GM12878 (cell line): Measurements from ENCODE around the gene LHFPL5.

Source experiments
- CTCF ChIP-seq, 3 experiments: IDR thresholded peaks in 2 of 3; conservative IDR thresholded peaks in 1 of 3; 2 replicates each; pipeline ENCODE4 v1.5.1; 2011; ENCODE audit warnings: low read depth in 3 of 3, low read length in 3 of 3, mild to moderate bottlenecking in 3 of 3, control low read depth in 2 of 3, moderate library complexity in 2 of 3, inconsistent platforms in 1 of 3, mixed read lengths in 1 of 3; ENCODE audit not compliant: control insufficient read depth in 2 of 3, insufficient read depth in 1 of 3; ENCODE audit errors: extremely low read depth in 1 of 3
- JUNB ChIP-seq: IDR thresholded peaks from 2 replicates; pipeline ENCODE4 v1.6.1; 2016; ENCODE audit warnings: antibody characterized with exemption, mild to moderate bottlenecking
- JUND ChIP-seq: IDR thresholded peaks from 2 replicates; pipeline ENCODE4 v1.6.1; 2012; ENCODE audit warnings: low read depth, mild to moderate bottlenecking, low read length, improper control_type of control experiment, moderate library complexity
- MAX ChIP-seq: IDR thresholded peaks from 2 replicates; pipeline ENCODE4 v1.6.1; 2012; ENCODE audit warnings: low read depth, low read length, improper control_type of control experiment
- RELA ChIP-seq: fragments of 450-650 bp; IDR thresholded peaks from 2 replicates; pipeline ENCODE4 v1.8.0; 2014; ENCODE audit warnings: borderline replicate concordance; ENCODE audit not compliant: partially characterized antibody
- SRF ChIP-seq, 2 experiments: IDR thresholded peaks; 2 replicates each; pipeline ENCODE4 v1.6.1; 2011; ENCODE audit warnings: low read depth in 2 of 2, low read length in 2 of 2, mild to moderate bottlenecking in 1 of 2, moderate library complexity in 1 of 2

GRCh38 chr6:35798706-35799105 lies 6.4 kb upstream of the LHFPL5 start:
- no peak for TF ChIP-seq SRF (IDR thresholded peaks at IDR 0.05; ENCODE audit: low read depth in 2 of 2, low read length in 2 of 2)
- TF ChIP-seq JUND: no peak
- no peak for TF ChIP-seq JUNB
- no peak for TF ChIP-seq CTCF (IDR thresholded peaks at IDR 0.05 in 2 of 3, conservative IDR thresholded peaks at IDR 0.05 in 1 of 3; ENCODE audit: control insufficient read depth in 2 of 3, extremely low read depth in 1 of 3, insufficient read depth in 1 of 3, low read depth in 3 of 3, low read length in 3 of 3)
- TF ChIP-seq MAX: no peak
- no peak for TF ChIP-seq RELA
